ENCODE measurements around the gene TMEM50A. TPM values are rescaled to one million over a fixed set of nuclear protein-coding genes. Genes with fewer than 3 reads are reported as not detected.
"Not testable (repeated sequence)": the region's sequence is repeated elsewhere in the genome, so short reads cannot be mapped to it uniquely, and the experiment has no call there.

The TMEM50A gene
- total and polyA plus RNA-seq, 2 of the 13 experiments (the other 11 are each of a cell fraction or from before 2014, with no cell fraction given), result 51.2 to 61.2 TPM

GRCh38 chr1:25329336-25329735, 8.8 kb upstream of the TMEM50A start:
- H3K9ac ChIP-seq (ENCODE audit: insufficient read depth, low read depth, low read length); H3K27me3 ChIP-seq (ENCODE audit: control insufficient read depth in 1 of 2, insufficient read depth in 2 of 2, low read length in 2 of 2); intact Hi-C loops (cut with micrococcal nuclease; ENCODE audit: unreplicated experiment); BruUV-seq (replicated peaks); H3K36me3 ChIP-seq (replicated peaks in 1 of 2; ENCODE audit: control insufficient read depth in 1 of 2, insufficient read depth in 2 of 2, low read length in 2 of 2); POLR2A ChIA-PET; FAIRE-seq; H3K4me2 ChIP-seq (ENCODE audit: low read depth, low read length); H3K4me3 ChIP-seq (replicated peaks in 1 of 3; ENCODE audit: insufficient read depth in 1 of 3, low read depth in 2 of 3, low read length in 3 of 3); CTCF ChIA-PET (ENCODE audit: low intra/inter-chr PET ratio, low total read pairs); ATAC-seq; H3K79me2 ChIP-seq (ENCODE audit: insufficient read depth, low read length); H4K20me1 ChIP-seq (ENCODE audit: insufficient read depth, low read length); H3K27ac ChIP-seq (ENCODE audit: extremely low read length, insufficient read depth, low read length); DNase-seq (ENCODE audit: low spot score); H2AFZ ChIP-seq (ENCODE audit: low read length); H3K4me1 ChIP-seq (ENCODE audit: insufficient read depth, low read length); in situ Hi-C loops (cut with HindIII; ENCODE audit: extremely low pct_ligation_motif_present, low pct_unique_long_range_greater_than_20kb); H3K9me3 ChIP-seq (ENCODE audit: low read length): not testable (repeated sequence)
- 100% methylated on average over 3 of the region's 5 CpGs for WGBS (ENCODE audit: low lambda C conversion rate)

GRCh38 chr1:25329950-25330349, 8.2 kb upstream of the TMEM50A start:
- H3K4me3 ChIP-seq (replicated peaks in 1 of 3; ENCODE audit: insufficient read depth in 1 of 3, low read depth in 2 of 3, low read length in 3 of 3); H3K4me2 ChIP-seq (ENCODE audit: low read depth, low read length); H2AFZ ChIP-seq (ENCODE audit: low read length); H3K9me3 ChIP-seq (ENCODE audit: low read length); DNase-seq (ENCODE audit: low spot score); H3K36me3 ChIP-seq (replicated peaks in 1 of 2; ENCODE audit: control insufficient read depth in 1 of 2, insufficient read depth in 2 of 2, low read length in 2 of 2); H4K20me1 ChIP-seq (ENCODE audit: insufficient read depth, low read length); H3K27ac ChIP-seq (ENCODE audit: extremely low read length, insufficient read depth, low read length); POLR2A ChIA-PET; CTCF ChIA-PET (ENCODE audit: low intra/inter-chr PET ratio, low total read pairs); BruUV-seq (replicated peaks); H3K4me1 ChIP-seq (ENCODE audit: insufficient read depth, low read length); H3K9ac ChIP-seq (ENCODE audit: insufficient read depth, low read depth, low read length); H3K79me2 ChIP-seq (ENCODE audit: insufficient read depth, low read length); in situ Hi-C loops (cut with HindIII; ENCODE audit: extremely low pct_ligation_motif_present, low pct_unique_long_range_greater_than_20kb); intact Hi-C loops (cut with micrococcal nuclease; ENCODE audit: unreplicated experiment); H3K27me3 ChIP-seq (ENCODE audit: control insufficient read depth in 1 of 2, insufficient read depth in 2 of 2, low read length in 2 of 2): not testable (repeated sequence)
- ATAC-seq, result peak; percentile 47; the same call in 1 of the 3 replicates
- 81% methylated on average over 2 of the region's 5 CpGs for WGBS (ENCODE audit: low lambda C conversion rate)
- 0 out of 2 replicates have a peak, but pooled peaks have one; percentile 14 for TF ChIP-seq STAG1 (CRISPR knock-in tag; IDR thresholded peaks at IDR 0.05)
- peak; percentile 77 for FAIRE-seq

GRCh38 chr1:25336922-25337354, 1.2 kb upstream of the TMEM50A start:
- H2AFZ ChIP-seq (ENCODE audit: low read length); in situ Hi-C loops (cut with HindIII; ENCODE audit: extremely low pct_ligation_motif_present, low pct_unique_long_range_greater_than_20kb); H3K36me3 ChIP-seq (replicated peaks in 1 of 2; ENCODE audit: control insufficient read depth in 1 of 2, insufficient read depth in 2 of 2, low read length in 2 of 2); CTCF ChIA-PET (ENCODE audit: low intra/inter-chr PET ratio, low total read pairs); H4K20me1 ChIP-seq (ENCODE audit: insufficient read depth, low read length); H3K27me3 ChIP-seq (ENCODE audit: control insufficient read depth in 1 of 2, insufficient read depth in 2 of 2, low read length in 2 of 2); H3K9me3 ChIP-seq (ENCODE audit: low read length); FAIRE-seq; POLR2A ChIA-PET: not testable (repeated sequence)
- peak overlapping the region; percentile 68 for H3K9ac ChIP-seq (ENCODE audit: insufficient read depth, low read depth, low read length)
- peaks cover 30% of the 10 kb centered on the region for H3K79me2 ChIP-seq (ENCODE audit: insufficient read depth, low read length)
- under 1% methylated on average over 12 of the region's 29 CpGs for WGBS (ENCODE audit: low lambda C conversion rate)
- TSS peak; percentile 78 for BruUV-seq (replicated peaks)
- peak overlapping the region; percentile 63 to 75 (median 66); a peak in 5 of 6 replicates for H3K4me3 ChIP-seq (replicated peaks in 1 of 3; ENCODE audit: insufficient read depth in 1 of 3, low read depth in 2 of 3, low read length in 3 of 3)
- H3K4me1 ChIP-seq (ENCODE audit: insufficient read depth, low read length), result peaks cover 10% of the 10 kb centered on the region
- H3K27ac ChIP-seq (ENCODE audit: extremely low read length, insufficient read depth, low read length), result peak overlapping the region; percentile 33
- intact Hi-C loops (cut with micrococcal nuclease; ENCODE audit: unreplicated experiment), result loop anchor here (5.0 kb wide), 1 partner anchor 90 kb away; the partner anchor contains the start of gene RSRP1
- peak overlapping the region; percentile 83 for H3K4me2 ChIP-seq (ENCODE audit: low read depth, low read length)
- peak; percentile 83 for ATAC-seq
- peak; percentile 23 for DNase-seq (ENCODE audit: low spot score)
- TF ChIP-seq SAP130 (CRISPR knock-in tag; IDR thresholded peaks at IDR 0.05; ENCODE audit: low read depth) (peak; percentile 58; the same call in 1 of the 2 replicates), HDAC2 (CRISPR knock-in tag; IDR thresholded peaks at IDR 0.05) (0 out of 2 replicates have a peak, but pooled peaks have one; percentile 10), UBTF (CRISPR knock-in tag; IDR thresholded peaks at IDR 0.05) (peak; percentile 18; the same call in 1 of the 2 replicates), HNRNPLL (IDR thresholded peaks at IDR 0.05; ENCODE audit: low read depth, low read length, poor library complexity, severe bottlenecking) (peak; percentile 32), KDM2A (CRISPR knock-in tag; IDR thresholded peaks at IDR 0.05; ENCODE audit: borderline replicate concordance, low read depth) (0 out of 2 replicates have a peak, but pooled peaks have one; percentile 36)
